ENCODE results near the gene TGM2. TPM values are rescaled to one million over a fixed set of nuclear protein-coding genes. Genes with fewer than 3 reads are reported as not detected.

Gene TGM2
- total RNA-seq, 4 donors from 2014 or later, result 163 to 385 (median 188) TPM

GRCh38 chr20:38208088-38208487, 43.0 kb upstream of the TGM2 start:
- WGBS, 2 donors (ENCODE audit: low coverage in 1 of 2), result 100% methylated on average over 1 of the region's 1 CpG
- no peak for ATAC-seq
- Histone ChIP-seq H3K9me3 (no peaks in the 10 kb centered on the region), H3K27ac (no peak overlapping the region), H3K27me3 (peaks cover 5% of the 10 kb centered on the region), H3K4me1 (peaks cover 0 to 7% (median 0%) of the 10 kb centered on the region in 3 donors), H3K4me3 (no peak overlapping the region), H3K36me3 (no peaks in the 10 kb centered on the region)
- TF ChIP-seq POLR2AphosphoS5 (IDR thresholded peaks at IDR 0.05) (no peak), POLR2A (IDR thresholded peaks at IDR 0.05) (no peak), EP300 (IDR thresholded peaks at IDR 0.05) (no peak), CTCF (IDR thresholded peaks at IDR 0.05) (no peak)

GRCh38 chr20:38207621-38208020, 42.6 kb upstream of the TGM2 start:
- 80 to 88% methylated on average over 1 to 2 of the region's 2 CpGs for WGBS, 2 donors (ENCODE audit: low coverage in 1 of 2)
- no peak overlapping the region for H3K4me3 ChIP-seq
- H3K27me3 ChIP-seq, result peaks cover 6% of the 10 kb centered on the region
- no peaks in the 10 kb centered on the region for H3K9me3 ChIP-seq
- TF ChIP-seq POLR2AphosphoS5 (IDR thresholded peaks at IDR 0.05), result no peak
- TF ChIP-seq EP300 (IDR thresholded peaks at IDR 0.05), result no peak
- TF ChIP-seq POLR2A (IDR thresholded peaks at IDR 0.05), result no peak
- TF ChIP-seq CTCF (IDR thresholded peaks at IDR 0.05), result no peak
- no peak for ATAC-seq
- no peak overlapping the region for H3K27ac ChIP-seq
- no peaks in the 10 kb centered on the region for H3K36me3 ChIP-seq
- peaks cover 0 to 7% (median 0%) of the 10 kb centered on the region in 3 donors for H3K4me1 ChIP-seq

- ATAC-seq, result no peak
These were observed 39.9 kb upstream of the TGM2 start for GRCh38 chr20:38205001-38205400.

GRCh38 chr20:38203981-38204357, 38.9 kb upstream of the TGM2 start:
- no peak overlapping the region for H3K27ac ChIP-seq
- H3K4me3 ChIP-seq, result no peak overlapping the region
- H3K4me1 ChIP-seq, result no peaks in the 10 kb centered on the region
- no peak for TF ChIP-seq EP300 (IDR thresholded peaks at IDR 0.05)
- TF ChIP-seq POLR2A (IDR thresholded peaks at IDR 0.05), result no peak
- no peak for TF ChIP-seq CTCF (IDR thresholded peaks at IDR 0.05)
- no peak for TF ChIP-seq POLR2AphosphoS5 (IDR thresholded peaks at IDR 0.05)
- H3K27me3 ChIP-seq, result peaks cover 8% of the 10 kb centered on the region
- no peaks in the 10 kb centered on the region for H3K9me3 ChIP-seq
- WGBS, 2 donors (ENCODE audit: low coverage in 1 of 2), result 68 to 90% methylated on average over 2 of the region's 2 CpGs
- no peaks in the 10 kb centered on the region for H3K36me3 ChIP-seq
- ATAC-seq, result no peak

More at GRCh38 chr20:38205001-38205400, 39.9 kb upstream of the TGM2 start:
- Histone ChIP-seq H3K4me3 (no peak overlapping the region), H3K27ac (no peak overlapping the region), H3K36me3 (no peaks in the 10 kb centered on the region), H3K4me1 (no peaks in the 10 kb centered on the region), H3K27me3 (peaks cover 11% of the 10 kb centered on the region), H3K9me3 (no peaks in the 10 kb centered on the region)
- TF ChIP-seq CTCF (IDR thresholded peaks at IDR 0.05), result no peak
- TF ChIP-seq POLR2A (IDR thresholded peaks at IDR 0.05), result no peak
- TF ChIP-seq EP300 (IDR thresholded peaks at IDR 0.05), result no peak
- 34 to 44% methylated on average over 3 of the region's 3 CpGs for WGBS, 2 donors (ENCODE audit: low coverage in 1 of 2)

- TF ChIP-seq CTCF (IDR thresholded peaks at IDR 0.05) (no peak), EP300 (IDR thresholded peaks at IDR 0.05) (no peak), POLR2A (IDR thresholded peaks at IDR 0.05) (no peak), POLR2AphosphoS5 (IDR thresholded peaks at IDR 0.05) (no peak)
- no peak overlapping the region for H3K27ac ChIP-seq
- H3K36me3 ChIP-seq, result no peaks in the 10 kb centered on the region
- no peaks in the 10 kb centered on the region for H3K4me1 ChIP-seq
- ATAC-seq, result no peak
- peaks cover 7% of the 10 kb centered on the region for H3K27me3 ChIP-seq
- H3K9me3 ChIP-seq, result no peaks in the 10 kb centered on the region
- H3K4me3 ChIP-seq, result no peak overlapping the region
- WGBS, 2 donors (ENCODE audit: low coverage in 1 of 2), result 77 to 83% methylated on average over 1 to 5 of the region's 6 CpGs
These were observed 38.4 kb upstream of the TGM2 start for GRCh38 chr20:38203337-38203980.
